IMR-90 (cell line): Measurements from ENCODE around the gene S1PR5. TPM values are rescaled to one million over a fixed set of nuclear protein-coding genes. Genes with fewer than 3 reads are reported as not detected.

Experiments used
- ATAC-seq: fragments of 200-7000 bp; cut with Tn5 transposase; 2 replicates; pipeline ENCODE4 v1.9.1; 2020; ENCODE audit warnings: low read depth, mild to moderate bottlenecking, moderate library complexity
- BruUV-seq: library from RNA; stranded (reverse); fragments of 400-500 nt; replicated peaks from 2 replicates; lab custom pipeline; 2021; lab: Mats Ljungman, UMichigan
- CTCF ChIA-PET: fragments of 300-600 bp; formaldehyde crosslinking; extraction: SDS; loops from one replicate; lab custom pipeline; 2021; ENCODE audit warnings: antibody characterized with exemption; lab: Yijun Ruan, JAX
- POLR2A ChIA-PET: fragments of 300-600 bp; sonication (Branson Sonifier 250); formaldehyde crosslinking; loops from one replicate; lab custom pipeline; 2022; ENCODE audit warnings: antibody characterized with exemption; ENCODE audit not compliant: unreplicated experiment; lab: Charles Lee
- DNase-seq: peaks from one replicate; pipeline ENCODE4 v3.0.0; 2013
- H2AFZ ChIP-seq: replicated peaks from 2 replicates; pipeline ENCODE3; 2013; ENCODE audit warnings: low read length, mild to moderate bottlenecking; ENCODE audit not compliant: poor library complexity
- H2AK5ac ChIP-seq: 2 replicates; pipeline ENCODE4 v1.6.1; 2013; ENCODE audit warnings: low read depth, low read length, inconsistent platforms
- H2AK9ac ChIP-seq: replicated peaks from 2 replicates; pipeline ENCODE3; 2013; ENCODE audit warnings: mild to moderate bottlenecking, low read depth, low read length, moderate library complexity; ENCODE audit not compliant: poor library complexity
- H2BK120ac ChIP-seq: 2 replicates; pipeline ENCODE4 v1.6.1; 2013; ENCODE audit warnings: low read depth, low read length, inconsistent platforms
- H2BK15ac ChIP-seq: 3 replicates; pipeline ENCODE4 v1.6.1; 2013; ENCODE audit warnings: low read depth, low read length, inconsistent platforms
- H2BK20ac ChIP-seq: 2 replicates; pipeline ENCODE4 v1.6.1; 2013; ENCODE audit warnings: low read depth, mild to moderate bottlenecking, inconsistent platforms, low read length, moderate library complexity
- H2BK5ac ChIP-seq: 2 replicates; pipeline ENCODE4 v1.6.1; 2013; ENCODE audit warnings: mild to moderate bottlenecking, low read depth, low read length, inconsistent platforms; ENCODE audit not compliant: poor library complexity, severe bottlenecking
- H3K14ac ChIP-seq: replicated peaks from 2 replicates; pipeline ENCODE4 v1.6.1; 2013; ENCODE audit warnings: low read depth, low read length, inconsistent platforms
- H3K18ac ChIP-seq: 2 replicates; pipeline ENCODE4 v1.6.1; 2013; ENCODE audit warnings: low read depth, low read length, control low read depth
- H3K23ac ChIP-seq: 2 replicates; pipeline ENCODE4 v1.6.1; 2013; ENCODE audit warnings: low read depth, low read length, inconsistent platforms
- H3K27ac ChIP-seq: 2 replicates; pipeline ENCODE4 v1.5.1; 2013; ENCODE audit warnings: mild to moderate bottlenecking, control low read depth, low read length; ENCODE audit not compliant: insufficient read depth
- H3K27me3 ChIP-seq: 2 replicates; pipeline ENCODE4 v1.6.1; 2013; ENCODE audit warnings: low read length; ENCODE audit not compliant: control insufficient read depth, insufficient read depth
- H3K36me3 ChIP-seq: 2 replicates; pipeline ENCODE4 v1.6.1; 2013; ENCODE audit warnings: low read length, mixed read lengths; ENCODE audit not compliant: control insufficient read depth, insufficient read depth
- H3K4ac ChIP-seq: 2 replicates; pipeline ENCODE4 v1.6.1; 2013; ENCODE audit warnings: low read depth, low read length, inconsistent platforms
- H3K4me1 ChIP-seq: 2 replicates; pipeline ENCODE4 v1.6.1; 2013; ENCODE audit warnings: low read length, mixed read lengths; ENCODE audit not compliant: control insufficient read depth, insufficient read depth
- H3K4me2 ChIP-seq: 2 replicates; pipeline ENCODE4 v1.6.1; 2013; ENCODE audit warnings: low read depth, mild to moderate bottlenecking, control low read depth, low read length, moderate library complexity
- H3K4me3 ChIP-seq: 2 replicates; pipeline ENCODE4 v1.5.1; 2013; ENCODE audit warnings: low read depth, mild to moderate bottlenecking, control low read depth, low read length, moderate library complexity; ENCODE audit not compliant: insufficient read depth
- H3K56ac ChIP-seq: 2 replicates; pipeline ENCODE4 v1.6.1; 2013; ENCODE audit warnings: low read length, inconsistent platforms; ENCODE audit not compliant: insufficient read depth; ENCODE audit errors: extremely low read depth
- H3K79me1 ChIP-seq, 2 experiments: 2 replicates each; pipeline ENCODE4 v1.6.1; 2013; ENCODE audit warnings: low read length in 2 of 2, inconsistent platforms in 1 of 2, low read depth in 1 of 2
- H3K9ac ChIP-seq: 2 replicates; pipeline ENCODE4 v1.6.1; 2013; ENCODE audit warnings: low read depth, low read length, control low read depth
- H3K9me1 ChIP-seq: 2 replicates; pipeline ENCODE4 v1.6.1; 2013; ENCODE audit warnings: low read length, inconsistent platforms; ENCODE audit not compliant: insufficient read depth
- H3K9me3 ChIP-seq: 2 replicates; pipeline ENCODE4 v1.6.1; 2013; ENCODE audit warnings: low read length; ENCODE audit not compliant: control insufficient read depth, insufficient read depth
- H4K20me1 ChIP-seq: 2 replicates; pipeline ENCODE4 v1.6.1; 2013; ENCODE audit warnings: low read length, inconsistent platforms; ENCODE audit not compliant: insufficient read depth
- H4K5ac ChIP-seq: 2 replicates; pipeline ENCODE4 v1.6.1; 2013; ENCODE audit warnings: mild to moderate bottlenecking, low read depth, low read length, control low read depth
- H4K8ac ChIP-seq, 2 experiments: 2 replicates each; pipeline ENCODE4 v1.6.1; 2013; ENCODE audit warnings: low read depth in 2 of 2, low read length in 2 of 2, control low read depth in 1 of 2, inconsistent platforms in 1 of 2
- H4K91ac ChIP-seq: 2 replicates; pipeline ENCODE4 v1.6.1; 2013; ENCODE audit warnings: low read depth, low read length, inconsistent platforms; ENCODE audit not compliant: insufficient read depth
- CEBPB ChIP-seq: IDR thresholded peaks from 2 replicates; pipeline ENCODE4 v1.6.1; 2012; ENCODE audit warnings: low read depth, low read length, improper control_type of control experiment
- WGBS, 2 experiments: methylation state at CpG; one replicate each; pipeline versions ENCODE4 v1.1.5 to v1.1.7; 2013; ENCODE audit warnings: missing lambda C conversion rate in 2 of 2; ENCODE audit not compliant: insufficient read length in 1 of 2; ENCODE audit errors: extremely low coverage in 2 of 2; 5-methylcytosine and 5-hydroxymethylcytosine counted together
- dilution Hi-C: fragments of 300-500 bp; cut with HindIII; formaldehyde crosslinking; loops from one replicate; pipeline ENCODE4 v1.14.3; 2018; ENCODE audit warnings: low sequenced_read_pairs; ENCODE audit not compliant: unreplicated experiment
- in situ Hi-C: fragments of 300-500 bp; cut with MboI; formaldehyde crosslinking; loops from 3 replicates; pipeline ENCODE4 v1.14.3; 2019; ENCODE audit warnings: low sequenced_read_pairs, inconsistent platforms, mixed read lengths
- intact Hi-C: fragments of 100-400 bp; cut with micrococcal nuclease; formaldehyde crosslinking; loops from 2 replicates; pipeline ENCODE4 v1.10.0; 2022
- polyA plus RNA-seq, 3 experiments: library from polyadenylated mRNA; depleted of rRNA; stranded (reverse); fragments of >200 nt; gene quantifications; 2 replicates each; pipeline ENCODE4 v1.2.3, GENCODE V29; 2012; ENCODE audit warnings: low replicate concordance in 1 of 3
- total RNA-seq: library from RNA; depleted of rRNA; stranded (reverse); fragments of >200 nt; gene quantifications from 2 replicates; pipeline ENCODE4 v1.2.3, GENCODE V29; 2012
- TF ChIP-seq, protein P1 (sequence below): fragments of 150-350 bp; IDR thresholded peaks from 2 replicates; pipeline ENCODE4 v1.6.1; 2017; ENCODE audit warnings: mild to moderate bottlenecking, antibody characterized with exemption, low read length, low read depth

The S1PR5 gene
- total and polyA plus RNA-seq, 2 of the 4 experiments (the other 2 are of a cell fraction), result 0.36 to 0.55 TPM

DNA sequence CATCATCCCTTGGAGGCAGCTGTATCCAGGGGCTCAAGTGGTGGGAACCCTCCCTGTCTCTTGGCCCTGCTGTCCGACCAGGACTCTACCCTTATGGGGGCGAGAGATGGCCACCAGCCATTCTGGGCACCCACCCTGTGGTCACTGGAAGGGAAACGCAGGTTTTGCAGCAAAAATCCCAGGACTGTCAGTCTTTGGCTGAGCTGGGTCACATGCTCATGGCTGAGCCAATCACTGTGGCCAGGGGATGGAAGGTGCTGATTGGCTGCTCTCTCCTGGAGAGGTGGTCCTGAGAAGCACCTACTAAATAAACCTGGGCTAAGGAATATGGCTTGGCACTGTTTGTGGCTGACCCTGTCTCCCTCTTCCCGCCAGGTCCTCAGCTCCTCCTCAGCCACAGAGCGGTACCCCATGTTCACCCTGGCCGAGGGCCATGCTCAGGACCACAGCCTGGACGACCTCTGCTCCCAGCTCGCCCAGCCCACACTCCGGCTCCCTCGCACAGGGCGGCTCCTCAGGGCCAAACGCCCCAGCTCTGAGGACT, 35.3 kb upstream of the S1PR5 start:
- 100% methylated on average over 1 of the region's 12 CpGs; no CpG with 5 or more reads in 1 of the 2 experiments for WGBS, 2 experiments

More for the DNA sequence above, 35.3 kb upstream of the S1PR5 start:
- Histone ChIP-seq H2AK9ac (no peak overlapping the region), H3K9ac (no peak overlapping the region), H3K23ac (no peak overlapping the region), H3K79me1 (peaks cover 8 to 13% of the 10 kb centered on the region in 2 experiments; a peak in 2 of 4 replicates), H3K4ac (no peak overlapping the region), H3K4me3 (no peak overlapping the region), H2BK15ac (no peak overlapping the region), H3K4me1 (no peaks in the 10 kb centered on the region), H2BK5ac (no peak overlapping the region), H2AK5ac (no peak overlapping the region), H4K5ac (no peak overlapping the region), H4K20me1 (peaks cover 8% of the 10 kb centered on the region; the same call in 1 of the 2 replicates), H2BK20ac (no peak overlapping the region), H3K18ac (no peak overlapping the region), H3K9me1 (no peaks in the 10 kb centered on the region), H4K91ac (no peak overlapping the region), H2BK120ac (no peak overlapping the region), H3K56ac (no peak overlapping the region), H3K27me3 (no peaks in the 10 kb centered on the region), H3K36me3 (peaks cover 68% of the 10 kb centered on the region), H3K14ac (no peak overlapping the region), H3K4me2 (no peak overlapping the region), H4K8ac (no peak overlapping the region), H3K27ac (no peak overlapping the region), H3K9me3 (no peaks in the 10 kb centered on the region), H2AFZ (no peak overlapping the region)
- CTCF ChIA-PET, result no interaction called here
- peak; percentile 75 for ATAC-seq
- dilution Hi-C loops (no loop called here), intact Hi-C loops (no loop called here), in situ Hi-C loops (no loop called here)
- DNase-seq, result no peak
- POLR2A ChIA-PET, result no interaction called here
- TF ChIP-seq CEBPB, result no peak
- TF ChIP-seq, protein P1, sequence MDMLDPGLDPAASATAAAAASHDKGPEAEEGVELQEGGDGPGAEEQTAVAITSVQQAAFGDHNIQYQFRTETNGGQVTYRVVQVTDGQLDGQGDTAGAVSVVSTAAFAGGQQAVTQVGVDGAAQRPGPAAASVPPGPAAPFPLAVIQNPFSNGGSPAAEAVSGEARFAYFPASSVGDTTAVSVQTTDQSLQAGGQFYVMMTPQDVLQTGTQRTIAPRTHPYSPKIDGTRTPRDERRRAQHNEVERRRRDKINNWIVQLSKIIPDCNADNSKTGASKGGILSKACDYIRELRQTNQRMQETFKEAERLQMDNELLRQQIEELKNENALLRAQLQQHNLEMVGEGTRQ, result peak; percentile 88
- no TSS peak for BruUV-seq
